GM19239 (cell line): ENCODE measurements around the gene TYW1B.
"Not testable (repeated sequence)": the region's sequence is repeated elsewhere in the genome, so short reads cannot be mapped to it uniquely, and the experiment has no call there.

Experiments used
- DNase-seq: peaks from one replicate; pipeline ENCODE4 v3.0.0; 2011; ENCODE audit warnings: low spot score; ENCODE audit not compliant: insufficient read length
- FAIRE-seq: peaks from 2 replicates; lab custom pipeline; 2011; peaks lifted over from hg19 to GRCh38; lab: Jason Lieb, UNC

The TYW1B gene

DNA sequence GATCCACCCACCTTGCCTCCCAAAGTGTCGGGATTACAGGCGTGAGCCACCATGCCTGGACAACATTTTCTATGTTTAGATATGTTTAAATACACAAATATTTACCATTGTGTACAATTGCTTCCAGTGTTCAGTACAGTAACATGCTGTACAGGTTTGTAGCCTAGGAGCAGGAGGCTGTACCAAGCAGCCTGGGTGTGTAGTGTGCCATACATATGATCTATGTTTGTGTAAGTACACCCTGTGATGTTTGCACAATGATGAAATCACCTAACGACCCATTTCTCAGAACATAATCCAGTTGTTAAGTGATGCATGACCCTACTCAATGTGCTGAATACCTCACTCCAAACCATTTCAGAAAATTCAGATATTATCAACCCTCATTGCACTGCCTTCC, 297.0 kb downstream of the TYW1B start:
- DNase-seq, FAIRE-seq: not testable (repeated sequence)
